Effector memory CD8-positive, alpha-beta T cell (primary cell): ENCODE measurements around the gene DDR1.
A peak's percentile ranks its signal among the peaks of the same experiment; 100 is the strongest.
"Not testable (repeated sequence)": the region's sequence is repeated elsewhere in the genome, so short reads cannot be mapped to it uniquely, and the experiment has no call there.

Experiments used
- ATAC-seq: fragments of 150-1000 bp; cut with Tn5 transposase; replicated peaks from 2 replicates; pipeline ENCODE4 v1.10.0; 2021; ENCODE audit warnings: mild to moderate bottlenecking, moderate library complexity
- DNase-seq, 3 experiments: peaks; one replicate each; pipeline ENCODE4 v3.0.0; 2021
- H3K27ac Mint-ChIP-seq, 2 donors: one replicate each; pipeline ENCODE4 v1.8.0; 2022; ENCODE audit warnings: mild to moderate bottlenecking in 2 of 2, mixed read lengths in 2 of 2, moderate library complexity in 2 of 2
- H3K27me3 Mint-ChIP-seq, 2 donors: one replicate each; pipeline ENCODE4 v1.8.0; 2022; ENCODE audit warnings: mixed read lengths in 2 of 2
- H3K36me3 Mint-ChIP-seq: one replicate; pipeline ENCODE4 v1.8.0; 2022; ENCODE audit warnings: mild to moderate bottlenecking, moderate library complexity, mixed read lengths; ENCODE audit not compliant: insufficient read depth
- H3K4me1 Mint-ChIP-seq, 2 donors: one replicate each; pipeline ENCODE4 v1.8.0; 2022; ENCODE audit warnings: low read depth in 2 of 2, mixed read lengths in 2 of 2
- H3K4me3 Mint-ChIP-seq, 2 donors: one replicate each; pipeline ENCODE4 v1.8.0; 2022; ENCODE audit warnings: mild to moderate bottlenecking in 2 of 2, mixed read lengths in 2 of 2, moderate library complexity in 2 of 2
- H3K9me3 Mint-ChIP-seq, 2 donors: one replicate each; pipeline ENCODE4 v1.8.0; 2022; ENCODE audit warnings: mixed read lengths in 2 of 2

Gene DDR1

GRCh38 chr6:30914076-30914853 lies 29.9 kb downstream of the DDR1 start, which contains the start of gene VARS2:
Gene VARS2 (plus strand): TSS chr6:30914238. CDS start chr6:30914837, 599 bp downstream.
- no peaks in the 10 kb centered on the region for H3K9me3 Mint-ChIP-seq
- peaks cover 20 to 22% of the 10 kb centered on the region in 2 donors for H3K4me1 Mint-ChIP-seq
- H3K27me3 Mint-ChIP-seq, result no peaks in the 10 kb centered on the region
- ATAC-seq, result peak; percentile 96
- peak; percentile 76 to 85 (median 83) for DNase-seq
- H3K27ac Mint-ChIP-seq, result peak within 1 kb of the TSS; percentile 70 to 83
- H3K4me3 Mint-ChIP-seq, result peak within 1 kb of the TSS; percentile 77 to 84
- peaks cover 16% of the 10 kb centered on the region for H3K36me3 Mint-ChIP-seq

GRCh38 chr6:30914854-30915590 lies 30.7 kb downstream of the DDR1 start:
- peak overlapping the region; percentile 77 to 84 for H3K4me3 Mint-ChIP-seq
- H3K4me1 Mint-ChIP-seq, result peaks cover 16 to 22% of the 10 kb centered on the region in 2 donors
- H3K9me3 Mint-ChIP-seq, result no peaks in the 10 kb centered on the region
- ATAC-seq (no peak), DNase-seq (no peak)
- H3K36me3 Mint-ChIP-seq, result peaks cover 19% of the 10 kb centered on the region
- H3K27ac Mint-ChIP-seq, result peak overlapping the region; percentile 70 to 83
- no peaks in the 10 kb centered on the region for H3K27me3 Mint-ChIP-seq

GRCh38 chr6:30915591-30915946 lies 31.2 kb downstream of the DDR1 start:
- peaks cover 19% of the 10 kb centered on the region for H3K36me3 Mint-ChIP-seq

GRCh38 chr6:30917041-30917440 lies 32.7 kb downstream of the DDR1 start:
- DNase-seq (no peak), ATAC-seq (no peak)
- H3K4me3 Mint-ChIP-seq, result no peak overlapping the region
- peaks cover 16% of the 10 kb centered on the region for H3K36me3 Mint-ChIP-seq
- peaks cover 16 to 20% of the 10 kb centered on the region in 2 donors for H3K4me1 Mint-ChIP-seq
- no peaks in the 10 kb centered on the region for H3K9me3 Mint-ChIP-seq
- peak overlapping the region in 1 of 2 donors; percentile 3 for H3K27ac Mint-ChIP-seq
- H3K27me3 Mint-ChIP-seq, result no peaks in the 10 kb centered on the region

More at GRCh38 chr6:30915591-30915946, 31.2 kb downstream of the DDR1 start:
- DNase-seq, result peak in 1 of 3 experiments; percentile 18
- no peaks in the 10 kb centered on the region for H3K9me3 Mint-ChIP-seq
- H3K27me3 Mint-ChIP-seq, result no peaks in the 10 kb centered on the region
- peaks cover 16 to 22% of the 10 kb centered on the region in 2 donors for H3K4me1 Mint-ChIP-seq
- H3K27ac Mint-ChIP-seq, result peak overlapping the region in 1 of 2 donors; percentile 36
- peak overlapping the region; percentile 77 to 84 for H3K4me3 Mint-ChIP-seq
- ATAC-seq, result no peak

- Mint-ChIP-seq H3K27me3 (no peaks in the 10 kb centered on the region), H3K4me1 (peaks cover 16 to 20% of the 10 kb centered on the region in 2 donors), H3K36me3 (peaks cover 13% of the 10 kb centered on the region), H3K27ac (no peak overlapping the region), H3K9me3 (no peaks in the 10 kb centered on the region), H3K4me3 (no peak overlapping the region)
- DNase-seq (no peak), ATAC-seq (no peak)
Measured at GRCh38 chr6:30917487-30917886, 33.2 kb downstream of the DDR1 start.

GRCh38 chr6:30918670-30919069 lies 34.4 kb downstream of the DDR1 start:
- Mint-ChIP-seq H3K36me3 (peaks cover 22% of the 10 kb centered on the region), H3K27ac (no peak overlapping the region), H3K27me3 (no peaks in the 10 kb centered on the region), H3K9me3 (no peaks in the 10 kb centered on the region), H3K4me3 (no peak overlapping the region), H3K4me1 (peaks cover 13 to 16% of the 10 kb centered on the region in 2 donors)
- DNase-seq (no peak), ATAC-seq (no peak)

- Mint-ChIP-seq H3K4me3 (no peak overlapping the region), H3K36me3 (peaks cover 38% of the 10 kb centered on the region), H3K27me3 (no peaks in the 10 kb centered on the region), H3K9me3 (no peaks in the 10 kb centered on the region), H3K27ac (peak overlapping the region in 1 of 2 donors; percentile 10), H3K4me1 (no peaks in the 10 kb centered on the region)
- no peak for ATAC-seq
- DNase-seq, result no peak
Measured at GRCh38 chr6:30922447-30922852, 38.1 kb downstream of the DDR1 start.

GRCh38 chr6:30924040-30924627 lies 39.8 kb downstream of the DDR1 start:
- not testable (repeated sequence) for ATAC-seq, H3K4me1 Mint-ChIP-seq, H3K27ac Mint-ChIP-seq, H3K27me3 Mint-ChIP-seq, DNase-seq, H3K4me3 Mint-ChIP-seq, H3K9me3 Mint-ChIP-seq
- H3K36me3 Mint-ChIP-seq, result peaks cover 29% of the 10 kb centered on the region

GRCh38 chr6:30926644-30927043 lies 42.3 kb downstream of the DDR1 start:
- Mint-ChIP-seq H3K4me3 (no peak overlapping the region), H3K9me3 (peaks cover 3 to 7% of the 10 kb centered on the region in 2 donors), H3K27me3 (no peaks in the 10 kb centered on the region), H3K4me1 (no peaks in the 10 kb centered on the region), H3K27ac (no peak overlapping the region), H3K36me3 (peaks cover 26% of the 10 kb centered on the region)
- DNase-seq, result no peak
- no peak for ATAC-seq

- not testable (repeated sequence) for H3K27ac Mint-ChIP-seq, DNase-seq, H3K4me3 Mint-ChIP-seq, ATAC-seq, H3K9me3 Mint-ChIP-seq, H3K4me1 Mint-ChIP-seq, H3K27me3 Mint-ChIP-seq
- peaks cover 26% of the 10 kb centered on the region for H3K36me3 Mint-ChIP-seq
Measured at GRCh38 chr6:30927080-30927479, 42.8 kb downstream of the DDR1 start.

- H3K27ac Mint-ChIP-seq, result no peak overlapping the region
Measured at GRCh38 chr6:30928677-30929076, 44.4 kb downstream of the DDR1 start.

GRCh38 chr6:30930506-30930905 lies 46.2 kb downstream of the DDR1 start:
- Mint-ChIP-seq H3K27ac (no peak overlapping the region), H3K4me3 (no peak overlapping the region), H3K4me1 (no peaks in the 10 kb centered on the region), H3K27me3 (peaks cover 0 to 16% of the 10 kb centered on the region in 2 donors), H3K36me3 (peaks cover 12% of the 10 kb centered on the region), H3K9me3 (peaks cover 3 to 7% of the 10 kb centered on the region in 2 donors)
- DNase-seq (no peak), ATAC-seq (no peak)

More at GRCh38 chr6:30928677-30929076, 44.4 kb downstream of the DDR1 start:
- DNase-seq (no peak), ATAC-seq (no peak)
- Mint-ChIP-seq H3K27me3 (peaks cover 0 to 6% of the 10 kb centered on the region in 2 donors), H3K9me3 (peaks cover 3 to 7% of the 10 kb centered on the region in 2 donors), H3K4me3 (no peak overlapping the region), H3K4me1 (no peaks in the 10 kb centered on the region), H3K36me3 (peaks cover 17% of the 10 kb centered on the region)

GRCh38 chr6:30931272-30931671 lies 47.0 kb downstream of the DDR1 start:
- peaks cover 5 to 23% of the 10 kb centered on the region in 2 donors for H3K27me3 Mint-ChIP-seq
- H3K4me1 Mint-ChIP-seq, result no peaks in the 10 kb centered on the region
- peaks cover 7% of the 10 kb centered on the region for H3K36me3 Mint-ChIP-seq
- ATAC-seq (no peak), DNase-seq (no peak)
- H3K4me3 Mint-ChIP-seq, result no peak overlapping the region
- H3K9me3 Mint-ChIP-seq, result peaks cover 3 to 7% of the 10 kb centered on the region in 2 donors
- H3K27ac Mint-ChIP-seq, result no peak overlapping the region
